B cell (primary cell): Measurements from ENCODE around the gene PDXK. TPM values are rescaled to one million over a fixed set of nuclear protein-coding genes. Genes with fewer than 3 reads are reported as not detected.

Source experiments
- ATAC-seq: fragments of 200-7000 bp; cut with Tn5 transposase; one replicate; pipeline ENCODE4 v1.10.0; 2021; ENCODE audit warnings: low read depth, mild to moderate bottlenecking, moderate number of reproducible peaks, moderate library complexity
- CTCF ChIA-PET: fragments of 350-600 bp; sonication (Branson Sonifier 250); formaldehyde crosslinking; loops from one replicate; lab custom pipeline; 2021; ENCODE audit warnings: antibody characterized with exemption, inconsistent platforms; lab: Charles Lee
- POLR2A ChIA-PET: fragments of 350-600 bp; sonication (Branson Sonifier 250); formaldehyde crosslinking; loops from one replicate; lab custom pipeline; 2021; ENCODE audit warnings: antibody characterized with exemption; lab: Charles Lee
- DNase-seq: peaks from one replicate; pipeline ENCODE4 v3.0.0; 2013
- H2AFZ ChIP-seq: 2 replicates; pipeline ENCODE4 v1.6.1; 2012; ENCODE audit warnings: mild to moderate bottlenecking, low read depth, low read length; ENCODE audit not compliant: insufficient read depth, poor library complexity, severe bottlenecking
- H3K27ac ChIP-seq, 2 donors: 1 replicate in 1 of 2; 2 replicates in 1 of 2; pipeline ENCODE4 v1.5.1; 2012 to 2013; ENCODE audit warnings: low read length in 2 of 2, mild to moderate bottlenecking in 2 of 2, moderate library complexity in 1 of 2
- H3K27me3 ChIP-seq, 4 experiments: fragments of 200-600 bp in 1 of 4; sonication (generic) in 1 of 4; replicated peaks in 1 of 4; 1 replicate in 2 of 4; 2 replicates in 2 of 4; pipeline versions ENCODE4 v1.6.1 to v1.7.0; 2013 to 2016; ENCODE audit warnings: low read length in 3 of 4, mild to moderate bottlenecking in 2 of 4, mixed read lengths in 1 of 4, moderate library complexity in 1 of 4; ENCODE audit not compliant: insufficient read depth in 4 of 4, control insufficient read depth in 3 of 4; ENCODE audit errors: control extremely low read depth in 1 of 4
- H3K36me3 ChIP-seq, 2 experiments: replicated peaks in 1 of 2; 1 replicate in 1 of 2; 2 replicates in 1 of 2; pipeline versions ENCODE4 v1.6.1 to v1.7.1; 2013; ENCODE audit warnings: low read length in 1 of 2; ENCODE audit not compliant: insufficient read depth in 2 of 2, control insufficient read depth in 1 of 2; ENCODE audit errors: control extremely low read depth in 1 of 2, extremely low read depth in 1 of 2
- H3K4me1 ChIP-seq, 2 donors: fragments of 200-600 bp in 1 of 2; sonication (generic) in 1 of 2; 1 replicate in 1 of 2; 2 replicates in 1 of 2; pipeline versions ENCODE4 v1.5.1 to v1.6.1; 2013 to 2017; ENCODE audit warnings: low read length in 2 of 2; ENCODE audit not compliant: control insufficient read depth in 2 of 2, insufficient read depth in 2 of 2
- H3K4me2 ChIP-seq: replicated peaks from 2 replicates; pipeline ENCODE3; 2012; ENCODE audit warnings: mild to moderate bottlenecking, low read depth, low read length; ENCODE audit not compliant: poor library complexity, severe bottlenecking
- H3K4me3 ChIP-seq, 5 experiments: fragments of 200-600 bp in 1 of 5; sonication (generic) in 1 of 5; 1 replicate in 3 of 5; 2 replicates in 2 of 5; pipeline versions ENCODE4 v1.5.1 to v1.7.0; 2011 to 2016; ENCODE audit warnings: low read length in 4 of 5, mild to moderate bottlenecking in 4 of 5, low read depth in 2 of 5, control low read depth in 1 of 5, moderate library complexity in 1 of 5; ENCODE audit not compliant: insufficient read depth in 1 of 5; ENCODE audit errors: control extremely low read depth in 1 of 5, extremely low read depth in 1 of 5
- H3K79me2 ChIP-seq: fragments of 200-600 bp; sonication (generic); one replicate; pipeline ENCODE4 v1.6.0; 2016; ENCODE audit warnings: low read length; ENCODE audit not compliant: control insufficient read depth, insufficient read depth
- H3K9ac ChIP-seq: fragments of 200-600 bp; sonication (generic); 2 replicates; pipeline ENCODE4 v1.6.1; 2017; ENCODE audit warnings: mild to moderate bottlenecking, low read length, moderate library complexity
- H3K9me3 ChIP-seq, 3 donors: one replicate each; pipeline versions ENCODE4 v1.6.1 to v1.7.1; 2013; ENCODE audit warnings: low read length in 2 of 3; ENCODE audit not compliant: control insufficient read depth in 2 of 3, insufficient read depth in 1 of 3; ENCODE audit errors: control extremely low read depth in 1 of 3
- H4K20me1 ChIP-seq: 2 replicates; pipeline ENCODE4 v1.6.0; 2012; ENCODE audit warnings: mild to moderate bottlenecking, low read length; ENCODE audit not compliant: insufficient read depth, control insufficient read depth, poor library complexity, severe bottlenecking
- H3K27ac Mint-ChIP-seq: one replicate; pipeline ENCODE4 v1.8.0; 2021; ENCODE audit warnings: mixed read lengths
- H3K27me3 Mint-ChIP-seq: one replicate; pipeline ENCODE4 v1.8.0; 2021; ENCODE audit warnings: mixed read lengths
- H3K4me1 Mint-ChIP-seq: one replicate; pipeline ENCODE4 v1.8.0; 2021; ENCODE audit warnings: mixed read lengths
- H3K4me3 Mint-ChIP-seq: one replicate; pipeline ENCODE4 v1.8.0; 2021; ENCODE audit warnings: mixed read lengths
- H3K9me3 Mint-ChIP-seq: one replicate; pipeline ENCODE4 v1.8.0; 2022; ENCODE audit warnings: mixed read lengths; ENCODE audit not compliant: insufficient read depth
- CTCF ChIP-seq: fragments of 200-600 bp; IDR thresholded peaks from one replicate; pipeline ENCODE4 v1.8.0; 2022; ENCODE audit warnings: antibody characterized with exemption, mild to moderate bottlenecking
- EZH2 ChIP-seq: IDR thresholded peaks from 2 replicates; pipeline ENCODE4 v1.6.1; 2012; ENCODE audit warnings: borderline replicate concordance, low read depth, mild to moderate bottlenecking, moderate library complexity, low read length; ENCODE audit not compliant: insufficient read depth, poor library complexity, severe bottlenecking
- WGBS: methylation state at CpG from one replicate; pipeline ENCODE4 v1.1.5; 2013; ENCODE audit warnings: missing lambda C conversion rate; ENCODE audit not compliant: insufficient coverage; 5-methylcytosine and 5-hydroxymethylcytosine counted together
- intact Hi-C: fragments of 100-400 bp; cut with micrococcal nuclease; formaldehyde crosslinking; loops from one replicate; pipeline ENCODE4 v1.10.0; 2022
- polyA plus RNA-seq: library from polyadenylated mRNA; depleted of rRNA; stranded (reverse); fragments of >200 nt; gene quantifications from 2 replicates; pipeline ENCODE4 v1.2.3, GENCODE V29; 2012
- total RNA-seq, 2 donors: library from RNA; stranded (reverse); fragments of 120-200 nt in 1 of 2; gene quantifications; 1 replicate in 1 of 2; 2 replicates in 1 of 2; pipeline versions ENCODE4 v1.2.3 to v1.2.4, GENCODE V29; 2013 to 2022

The PDXK gene
- total and polyA plus RNA-seq, 2 donors (not counting 1 experiment from before 2014, with no cell fraction given): 31.1 to 102 TPM

- ChIA-PET POLR2A (interaction anchor here (1.1 kb wide), 1 partner anchor 29 kb away, joined by 4 read pairs; no protein-coding TSS in a partner anchor), CTCF (interaction anchor here (0.9 to 1.5 kb wide), 4 partner anchors 19 to 40 kb away, joined by 3 to 5 read pairs (median 4); no protein-coding TSS in a partner anchor)
- Histone ChIP-seq H3K4me1 (peaks cover 13 to 19% of the 10 kb centered on the region in 2 donors), H4K20me1 (no peaks in the 10 kb centered on the region), H3K27me3 (no peaks in the 10 kb centered on the region), H3K9ac (no peak overlapping the region), H2AFZ (no peak overlapping the region), H3K9me3 (no peaks in the 10 kb centered on the region), H3K4me2 (peak overlapping the region; percentile 23), H3K27ac (peak overlapping the region; percentile 52 to 67), H3K36me3 (peaks cover 3 to 81% of the 10 kb centered on the region in 2 experiments), H3K79me2 (no peaks in the 10 kb centered on the region), H3K4me3 (no peak overlapping the region)
- Mint-ChIP-seq H3K4me1 (peaks cover 14% of the 10 kb centered on the region), H3K4me3 (peak overlapping the region; percentile 29), H3K9me3 (no peaks in the 10 kb centered on the region), H3K27ac (peak overlapping the region; percentile 80), H3K27me3 (no peaks in the 10 kb centered on the region)
- ATAC-seq: peak; percentile 91
- peak; percentile 73 for DNase-seq
- intact Hi-C loops: loop anchor here (1.0 kb wide), 2 partner anchors 28 to 32 kb away; partner anchors contain the start of genes HSF2BP, PDXK and RRP1B
- TF ChIP-seq EZH2 (no peak), CTCF (no peak)
- WGBS: 72% methylated on average over 26 of the region's 27 CpGs
Measured at GRCh38 chr21:43687566-43688399, 31.1 kb upstream of the PDXK start.

- intact Hi-C loops: loop anchor here (1.0 kb wide), 2 partner anchors 30 kb away; partner anchors contain the start of genes HSF2BP, PDXK and RRP1B
- H3K27me3 Mint-ChIP-seq: no peaks in the 10 kb centered on the region
- Histone ChIP-seq H3K9ac (no peak overlapping the region), H3K27ac (no peak overlapping the region), H3K36me3 (peaks cover 5 to 82% of the 10 kb centered on the region in 2 experiments), H3K27me3 (no peaks in the 10 kb centered on the region), H3K79me2 (no peaks in the 10 kb centered on the region), H2AFZ (no peak overlapping the region), H3K4me1 (peaks cover 13 to 19% of the 10 kb centered on the region in 2 donors), H3K4me2 (no peak overlapping the region), H4K20me1 (no peaks in the 10 kb centered on the region), H3K4me3 (no peak overlapping the region), H3K9me3 (no peaks in the 10 kb centered on the region)
- WGBS: 97% methylated on average over 12 of the region's 12 CpGs
- peaks cover 14% of the 10 kb centered on the region for H3K4me1 Mint-ChIP-seq
- ATAC-seq (no peak), DNase-seq (no peak)
- H3K4me3 Mint-ChIP-seq: no peak overlapping the region
- TF ChIP-seq CTCF (no peak), EZH2 (no peak)
- CTCF ChIA-PET: interaction anchor here (0.9 to 1.5 kb wide), 5 partner anchors 18 to 39 kb away, joined by 3 to 6 read pairs (median 4); no protein-coding TSS in a partner anchor
- no peak overlapping the region for H3K27ac Mint-ChIP-seq
- H3K9me3 Mint-ChIP-seq: no peaks in the 10 kb centered on the region
- POLR2A ChIA-PET: no interaction called here
Measured at GRCh38 chr21:43688906-43689305, 30.0 kb upstream of the PDXK start.
